Loucy (cell line): ENCODE data around the gene ADARB1.

Experiments
- H2AFZ ChIP-seq: fragments of 200-600 bp; sonication (generic); 2 replicates; pipeline ENCODE4 v1.6.0; 2016; ENCODE audit warnings: antibody characterized with exemption, mild to moderate bottlenecking, low read length, moderate library complexity
- H3F3A ChIP-seq: fragments of 200-600 bp; 2 replicates; pipeline ENCODE4 v1.6.0; 2016; ENCODE audit warnings: antibody characterized with exemption, low read depth, mild to moderate bottlenecking
- H3K27me3 ChIP-seq: fragments of 200-600 bp; sonication (generic); 2 replicates; pipeline ENCODE4 v1.6.1; 2014; ENCODE audit warnings: low read length, mild to moderate bottlenecking; ENCODE audit not compliant: insufficient read depth, poor library complexity, severe bottlenecking
- H3K36me3 ChIP-seq: fragments of 200-600 bp; sonication (generic); 2 replicates; pipeline ENCODE4 v1.6.1; 2016; ENCODE audit warnings: low read length; ENCODE audit not compliant: insufficient read depth
- H3K4me1 ChIP-seq: fragments of 200-600 bp; sonication (generic); 2 replicates; pipeline ENCODE4 v1.5.1; 2014; ENCODE audit warnings: low read length, mild to moderate bottlenecking; ENCODE audit not compliant: insufficient read depth, poor library complexity, severe bottlenecking
- H3K4me2 ChIP-seq: fragments of 200-600 bp; sonication (generic); 2 replicates; pipeline ENCODE4 v1.6.0; 2014; ENCODE audit warnings: antibody characterized with exemption, low read length, low read depth, mild to moderate bottlenecking; ENCODE audit not compliant: poor library complexity, severe bottlenecking
- H3K4me3 ChIP-seq: fragments of 200-600 bp; sonication (generic); 2 replicates; pipeline ENCODE4 v1.5.1; 2014; ENCODE audit warnings: low read length, mild to moderate bottlenecking, mixed read lengths; ENCODE audit not compliant: poor library complexity, severe bottlenecking
- H3K79me2 ChIP-seq: fragments of 200-600 bp; sonication (generic); 2 replicates; pipeline ENCODE4 v1.6.1; 2014; ENCODE audit warnings: low read length; ENCODE audit not compliant: insufficient read depth
- H3K9ac ChIP-seq: fragments of 200-600 bp; sonication (generic); 2 replicates; pipeline ENCODE4 v1.6.0; 2014; ENCODE audit warnings: mild to moderate bottlenecking, low read depth, low read length, moderate library complexity; ENCODE audit not compliant: poor library complexity, severe bottlenecking
- H3K9me2 ChIP-seq: fragments of 200-600 bp; sonication (generic); replicated peaks from 2 replicates; pipeline ENCODE4 v1.6.1; 2016; ENCODE audit warnings: low read depth, low read length, mixed read lengths
- H3K9me3 ChIP-seq: fragments of 200-600 bp; sonication (generic); 2 replicates; pipeline ENCODE4 v1.6.1; 2014; ENCODE audit warnings: mild to moderate bottlenecking, antibody characterized with exemption, low read length, low read depth; ENCODE audit not compliant: insufficient read depth
- H4K20me1 ChIP-seq: fragments of 200-600 bp; sonication (generic); 2 replicates; pipeline ENCODE4 v1.6.0; 2014; ENCODE audit warnings: antibody characterized with exemption, low read length, mild to moderate bottlenecking; ENCODE audit not compliant: insufficient read depth, poor library complexity, severe bottlenecking
- EZH2phosphoT487 ChIP-seq: fragments of 200-600 bp; IDR thresholded peaks from 2 replicates; pipeline ENCODE4 v1.6.1; 2018; ENCODE audit warnings: antibody characterized with exemption, mild to moderate bottlenecking, moderate library complexity, borderline replicate concordance
- TF ChIP-seq, protein P1 (sequence below): fragments of 200-600 bp; sonication (generic); conservative IDR thresholded peaks from 2 replicates; pipeline ENCODE4 v1.5.1; 2014; ENCODE audit warnings: mild to moderate bottlenecking, antibody characterized with exemption, low read length

ADARB1 gene

DNA sequence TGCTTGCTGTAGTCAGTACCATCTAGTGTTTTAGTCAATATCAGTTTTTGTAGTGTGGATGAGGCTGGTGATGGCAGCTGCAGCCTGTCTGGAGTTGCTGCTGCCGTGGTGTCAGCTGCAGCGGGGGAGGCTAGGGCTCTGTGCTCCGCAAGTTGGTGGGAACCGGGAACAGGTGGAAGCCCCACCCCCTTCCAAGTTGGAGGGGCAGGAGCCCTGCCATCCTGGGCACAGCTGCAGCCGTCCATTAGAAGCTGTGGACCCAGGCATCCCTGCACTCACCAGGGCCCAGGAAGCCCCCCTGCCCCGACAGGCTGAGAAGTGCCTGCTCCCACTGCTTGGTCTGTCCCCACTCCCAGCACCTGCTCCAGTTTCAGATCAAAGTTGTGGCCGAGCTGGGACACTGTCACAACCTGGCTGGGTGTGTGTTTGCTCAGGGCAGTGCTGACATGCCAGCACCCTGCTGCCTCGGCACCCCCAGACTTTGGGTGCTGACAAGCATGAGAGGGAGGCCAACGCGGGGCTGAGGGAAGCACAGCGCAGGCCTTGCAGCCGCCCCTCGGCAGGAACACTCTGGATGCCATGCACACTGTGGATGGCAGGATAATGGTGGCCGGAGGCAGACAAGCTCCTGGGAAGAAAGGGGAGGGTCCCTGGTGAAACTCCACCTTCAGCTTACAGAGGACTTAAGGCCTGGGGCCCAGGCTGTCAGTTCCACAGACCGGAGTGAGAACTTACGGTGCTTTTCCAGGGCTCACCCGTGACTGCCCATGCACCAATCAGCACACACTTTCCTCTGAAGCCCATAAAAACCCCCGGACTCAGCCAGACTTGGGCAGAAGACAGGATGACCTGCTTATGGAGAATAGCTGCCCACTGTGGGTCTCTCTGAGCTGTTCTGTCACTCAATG is 86.9 kb downstream of the ADARB1 start:
- Histone ChIP-seq H2AFZ (no peak overlapping the region), H3F3A (no peaks in the 10 kb centered on the region), H3K9me2 (no peaks in the 10 kb centered on the region), H3K36me3 (no peaks in the 10 kb centered on the region), H3K4me1 (no peaks in the 10 kb centered on the region), H3K27me3 (no peaks in the 10 kb centered on the region), H3K9ac (no peak overlapping the region), H3K9me3 (no peaks in the 10 kb centered on the region), H3K79me2 (no peaks in the 10 kb centered on the region), H3K4me2 (no peak overlapping the region), H4K20me1 (peaks cover 4% of the 10 kb centered on the region), H3K4me3 (no peak overlapping the region)
- no peak for TF ChIP-seq EZH2phosphoT487
- TF ChIP-seq, protein P1, sequence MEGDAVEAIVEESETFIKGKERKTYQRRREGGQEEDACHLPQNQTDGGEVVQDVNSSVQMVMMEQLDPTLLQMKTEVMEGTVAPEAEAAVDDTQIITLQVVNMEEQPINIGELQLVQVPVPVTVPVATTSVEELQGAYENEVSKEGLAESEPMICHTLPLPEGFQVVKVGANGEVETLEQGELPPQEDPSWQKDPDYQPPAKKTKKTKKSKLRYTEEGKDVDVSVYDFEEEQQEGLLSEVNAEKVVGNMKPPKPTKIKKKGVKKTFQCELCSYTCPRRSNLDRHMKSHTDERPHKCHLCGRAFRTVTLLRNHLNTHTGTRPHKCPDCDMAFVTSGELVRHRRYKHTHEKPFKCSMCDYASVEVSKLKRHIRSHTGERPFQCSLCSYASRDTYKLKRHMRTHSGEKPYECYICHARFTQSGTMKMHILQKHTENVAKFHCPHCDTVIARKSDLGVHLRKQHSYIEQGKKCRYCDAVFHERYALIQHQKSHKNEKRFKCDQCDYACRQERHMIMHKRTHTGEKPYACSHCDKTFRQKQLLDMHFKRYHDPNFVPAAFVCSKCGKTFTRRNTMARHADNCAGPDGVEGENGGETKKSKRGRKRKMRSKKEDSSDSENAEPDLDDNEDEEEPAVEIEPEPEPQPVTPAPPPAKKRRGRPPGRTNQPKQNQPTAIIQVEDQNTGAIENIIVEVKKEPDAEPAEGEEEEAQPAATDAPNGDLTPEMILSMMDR, result no peak

DNA sequence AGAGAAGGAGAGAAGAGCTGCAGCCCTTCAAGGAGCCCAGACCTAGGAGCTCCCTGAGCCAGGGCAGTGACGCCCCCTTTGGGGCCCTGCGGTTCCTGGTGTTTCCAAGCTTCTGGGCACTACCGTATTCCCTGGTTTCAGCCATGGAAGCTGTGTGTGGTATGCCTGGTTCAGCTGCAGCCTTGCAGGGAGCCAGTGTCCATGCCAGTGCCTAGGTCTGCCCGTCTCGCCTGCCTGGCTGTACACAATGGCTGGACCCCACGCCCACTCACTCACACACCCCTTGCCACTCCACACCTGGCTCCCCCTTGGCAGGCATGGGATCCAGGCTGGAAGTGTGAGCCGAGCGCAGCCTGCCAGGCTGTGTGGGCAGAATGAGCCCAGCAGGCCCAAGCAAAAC is 87.7 kb downstream of the ADARB1 start:
- Histone ChIP-seq H3K4me1 (no peaks in the 10 kb centered on the region), H3K9ac (no peak overlapping the region), H3K36me3 (no peaks in the 10 kb centered on the region), H4K20me1 (peaks cover 3% of the 10 kb centered on the region), H3K4me3 (no peak overlapping the region), H3K4me2 (no peak overlapping the region), H3K9me2 (no peaks in the 10 kb centered on the region), H3F3A (no peaks in the 10 kb centered on the region; the same call in 1 of the 2 replicates), H3K9me3 (no peaks in the 10 kb centered on the region), H3K79me2 (no peaks in the 10 kb centered on the region), H2AFZ (no peak overlapping the region), H3K27me3 (no peaks in the 10 kb centered on the region)
- TF ChIP-seq, protein P1, result no peak
- TF ChIP-seq EZH2phosphoT487, result no peak

DNA sequence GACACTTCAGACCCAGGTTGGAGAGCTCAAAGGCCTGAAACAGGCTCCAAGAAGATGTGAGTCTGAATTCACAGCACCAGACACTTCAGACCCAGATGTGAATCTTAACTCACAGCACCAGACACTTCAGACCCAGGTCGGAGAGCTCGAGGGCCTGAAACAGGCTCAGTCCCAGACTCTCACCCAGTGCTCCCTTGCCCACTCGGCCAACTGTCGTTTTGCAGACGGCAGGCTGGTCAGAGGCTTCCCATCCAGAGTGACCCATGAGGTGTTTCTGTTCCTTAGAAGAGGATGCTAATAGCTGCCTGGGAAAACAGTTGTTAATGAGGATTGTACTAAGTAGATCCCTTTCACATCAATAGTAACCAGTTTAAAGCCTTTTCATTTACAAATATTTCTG is 88.4 kb downstream of the ADARB1 start:
- H3K4me2 ChIP-seq, result no peak overlapping the region
- H3K4me1 ChIP-seq, result peaks cover 1% of the 10 kb centered on the region
- no peaks in the 10 kb centered on the region for H3K36me3 ChIP-seq
- no peaks in the 10 kb centered on the region for H3K79me2 ChIP-seq
- H4K20me1 ChIP-seq, result no peaks in the 10 kb centered on the region
- H2AFZ ChIP-seq, result no peak overlapping the region
- H3K27me3 ChIP-seq, result no peaks in the 10 kb centered on the region
- no peaks in the 10 kb centered on the region for H3K9me3 ChIP-seq
- TF ChIP-seq, protein P1, result no peak
- TF ChIP-seq EZH2phosphoT487, result no peak
- no peak overlapping the region for H3K9ac ChIP-seq
- H3F3A ChIP-seq, result no peaks in the 10 kb centered on the region; the same call in 1 of the 2 replicates
- H3K9me2 ChIP-seq, result no peaks in the 10 kb centered on the region
- no peak overlapping the region for H3K4me3 ChIP-seq
